K562 (cell line): ENCODE measurements around the gene COQ10B. TPM values are rescaled to one million over a fixed set of nuclear protein-coding genes. Genes with fewer than 3 reads are reported as not detected.

ENCODE experiments used
- CAMTA2 ChIP-seq: fragments of 250-450 bp; sonication (Bioruptor Pico); conservative IDR thresholded peaks from 2 replicates; pipeline ENCODE4 v1.5.1; 2022
- CREB3L1 ChIP-seq: fragments of 450-650 bp; IDR thresholded peaks from 2 replicates; pipeline ENCODE4 v1.6.1; 2014; ENCODE audit warnings: low read depth, mild to moderate bottlenecking, moderate library complexity, borderline replicate concordance
- E2F8 ChIP-seq: fragments of 450-650 bp; IDR thresholded peaks from 2 replicates; pipeline ENCODE4 v1.7.1; 2018; ENCODE audit warnings: mild to moderate bottlenecking, low read depth; ENCODE audit not compliant: partially characterized antibody
- EP300 ChIP-seq: IDR thresholded peaks from 2 replicates; pipeline ENCODE4 v1.6.1; 2012; ENCODE audit warnings: low read length, improper control_type of control experiment
- ETS2 ChIP-seq: IDR thresholded peaks from 2 replicates; pipeline ENCODE4 v1.6.1; 2016; ENCODE audit warnings: borderline replicate concordance, missing genetic modification characterization, mild to moderate bottlenecking, moderate library complexity, missing compliant biosample characterization; ENCODE audit not compliant: poor library complexity, severe bottlenecking
- MLLT1 ChIP-seq, 2 experiments: fragments of 450-650 bp; IDR thresholded peaks; 2 replicates each; pipeline ENCODE4 v1.6.1; 2016
- RBM25 ChIP-seq: fragments of 200-400 bp; formaldehyde crosslinking; IDR thresholded peaks from 2 replicates; pipeline ENCODE4 v1.6.1; 2018; ENCODE audit warnings: low read length, low read depth, moderate library complexity; ENCODE audit not compliant: severe bottlenecking
- RREB1 ChIP-seq: fragments of 250-450 bp; sonication (Bioruptor Pico); IDR thresholded peaks from 2 replicates; pipeline ENCODE4 v1.4.0; 2020
- SMAD3 ChIP-seq: fragments of 450-650 bp; formaldehyde crosslinking; conservative IDR thresholded peaks from 2 replicates; pipeline ENCODE4 v1.4.0; 2020; ENCODE audit warnings: mild to moderate bottlenecking
- THRA ChIP-seq: fragments of 450-650 bp; IDR thresholded peaks from 2 replicates; pipeline ENCODE4 v1.6.1; 2017; ENCODE audit warnings: mild to moderate bottlenecking, moderate library complexity
- ZNF143 ChIP-seq: sonication (generic); formaldehyde crosslinking; IDR thresholded peaks from 2 replicates; pipeline ENCODE4 v1.9.0; 2022; ENCODE audit warnings: mild to moderate bottlenecking, missing genetic modification reagents
- polyA plus RNA-seq, 8 experiments: library from polyadenylated mRNA; depleted of rRNA in 4 of 8; stranded (reverse) in 5 of 8; unstranded in 3 of 8; fragments of >200 nt; fragmentation: Nextera tagmentation in 2 of 8; fragmentation: Illumina TruSeq in 1 of 8; extraction: Ambion mirVana in 2 of 8; extraction: Trizol in 1 of 8; gene quantifications; 2 replicates each; pipeline versions ENCODE4 v1.2.1 to v1.2.3, GENCODE V29; 2011 to 2014; ENCODE audit warnings: inconsistent platforms in 1 of 8, missing spikeins in 1 of 8
- total RNA-seq, 7 experiments: library from RNA; depleted of rRNA in 6 of 7; stranded (reverse); fragments of >200 nt in 6 of 7; fragmentation: Illumina TruSeq in 2 of 7; extraction: Trizol in 2 of 7; gene quantifications; 2 replicates each; pipeline versions ENCODE4 v1.2.1 to v1.2.3, GENCODE V29; 2011 to 2021; ENCODE audit warnings: low replicate concordance in 1 of 7

COQ10B gene
- total and polyA plus RNA-seq, 9 of the 15 experiments (the other 6 are each of a cell fraction or from before 2014, with no cell fraction given), result 3.1 to 13.1 (median 7.7) TPM

GRCh38 chr2:197499594-197500502 is 46.5 kb downstream of the COQ10B start, which contains the start of the genes HSPD1 and HSPE1 (continued):
- TF ChIP-seq CAMTA2 (CRISPR knock-in tag) (no peak), THRA (no peak), RBM25 (no peak), EP300 (peak; percentile 70), ZNF143 (CRISPR knock-in tag) (no peak), E2F8 (peak; percentile 97), ETS2 (tag) (no peak), SMAD3 (0 out of 2 replicates have a peak, but pooled peaks have one; percentile 21), CREB3L1 (peak; percentile 96), RREB1 (CRISPR knock-in tag) (no peak), MLLT1 (IDR thresholded peaks at IDR 0.05) (peak; percentile 28 to 87; a peak in 2 of 4 replicates)
